GM23338 (cell line): Measurements from ENCODE around the gene CASP8. TPM values are rescaled to one million over a fixed set of nuclear protein-coding genes. Genes with fewer than 3 reads are reported as not detected.
A peak's percentile ranks its signal among the peaks of the same experiment; 100 is the strongest.

Experiments
- ATAC-seq: fragments of 200-7000 bp; cut with Tn5 transposase; 3 replicates; pipeline ENCODE4 v1.9.1; 2020
- DNase-seq: peaks from one replicate; pipeline ENCODE4 v3.0.0-alpha.2; 2015; ENCODE audit warnings: low spot score
- H2AFZ ChIP-seq: fragments of 200-600 bp; sonication (generic); 2 replicates; pipeline ENCODE4 v1.8.0; 2016; ENCODE audit warnings: antibody characterized with exemption, mild to moderate bottlenecking, moderate library complexity
- H3F3A ChIP-seq: fragments of 200-600 bp; sonication (generic); replicated peaks from 2 replicates; pipeline ENCODE4 v1.8.0; 2017; ENCODE audit warnings: antibody characterized with exemption, mixed run types, low read depth
- H3K27ac ChIP-seq: fragments of 200-600 bp; sonication (generic); 2 replicates; pipeline ENCODE4 v1.6.1; 2016; ENCODE audit warnings: low read depth
- H3K27me3 ChIP-seq: fragments of 200-600 bp; sonication (generic); 2 replicates; pipeline ENCODE4 v1.8.0; 2016; ENCODE audit warnings: mild to moderate bottlenecking, mixed run types, moderate library complexity; ENCODE audit not compliant: insufficient read depth
- H3K36me3 ChIP-seq: fragments of 200-600 bp; sonication (generic); 2 replicates; pipeline ENCODE4 v1.8.0; 2016; ENCODE audit warnings: mild to moderate bottlenecking; ENCODE audit not compliant: insufficient read depth
- H3K4me1 ChIP-seq: fragments of 200-600 bp; sonication (generic); 2 replicates; pipeline ENCODE4 v1.8.0; 2016; ENCODE audit warnings: mild to moderate bottlenecking, moderate library complexity; ENCODE audit not compliant: insufficient read depth
- H3K4me2 ChIP-seq: fragments of 200-600 bp; sonication (generic); 2 replicates; pipeline ENCODE4 v1.7.1; 2017; ENCODE audit warnings: mixed run types
- H3K4me3 ChIP-seq: fragments of 200-600 bp; sonication (generic); 2 replicates; pipeline ENCODE4 v1.6.1; 2016; ENCODE audit warnings: mixed run types
- H3K79me2 ChIP-seq: fragments of 200-600 bp; sonication (generic); replicated peaks from 2 replicates; pipeline ENCODE4 v1.8.0; 2017; ENCODE audit warnings: mild to moderate bottlenecking; ENCODE audit not compliant: insufficient read depth
- H3K9me2 ChIP-seq: fragments of 200-600 bp; sonication (generic); 2 replicates; pipeline ENCODE4 v1.8.0; 2017; ENCODE audit not compliant: insufficient read depth
- H4K20me1 ChIP-seq: fragments of 200-600 bp; sonication (generic); replicated peaks from 2 replicates; pipeline ENCODE4 v1.8.0; 2017; ENCODE audit warnings: mild to moderate bottlenecking; ENCODE audit not compliant: insufficient read depth
- H3K27ac Mint-ChIP-seq: 2 replicates; pipeline ENCODE4 v1.8.0; 2020; ENCODE audit warnings: inconsistent platforms, mild to moderate bottlenecking, moderate library complexity, mixed read lengths
- H3K27me3 Mint-ChIP-seq: 3 replicates; pipeline ENCODE4 v1.8.0; 2022; ENCODE audit warnings: low read depth, mild to moderate bottlenecking, moderate library complexity, mixed read lengths, inconsistent platforms; ENCODE audit not compliant: insufficient read depth, poor library complexity
- H3K36me3 Mint-ChIP-seq: 3 replicates; pipeline ENCODE4 v1.8.0; 2021; ENCODE audit warnings: low read depth, mild to moderate bottlenecking, inconsistent platforms, moderate library complexity, mixed read lengths
- H3K4me1 Mint-ChIP-seq: 3 replicates; pipeline ENCODE4 v1.8.0; 2020; ENCODE audit warnings: mild to moderate bottlenecking, inconsistent platforms, mixed read lengths
- H3K4me3 Mint-ChIP-seq: 3 replicates; pipeline ENCODE4 v1.8.0; 2021; ENCODE audit warnings: moderate library complexity, mild to moderate bottlenecking, inconsistent platforms, mixed read lengths
- H3K9me3 Mint-ChIP-seq: 3 replicates; pipeline ENCODE4 v1.8.0; 2020; ENCODE audit warnings: moderate library complexity, mild to moderate bottlenecking, inconsistent platforms, mixed read lengths
- CREB1 ChIP-seq: fragments of 250-450 bp; sonication (Bioruptor Pico); IDR thresholded peaks from 2 replicates; pipeline ENCODE4 v1.5.0; 2020; ENCODE audit warnings: low read depth, mild to moderate bottlenecking, moderate library complexity
- ETS1 ChIP-seq: IDR thresholded peaks from 2 replicates; pipeline ENCODE4 v1.6.1; 2016; ENCODE audit warnings: antibody characterized with exemption
- EZH2 ChIP-seq: fragments of 200-600 bp; sonication (generic); IDR thresholded peaks from one replicate; pipeline ENCODE4 v1.8.0; 2017; ENCODE audit warnings: antibody characterized with exemption, mild to moderate bottlenecking, low read depth; ENCODE audit not compliant: unreplicated experiment
- EZH2phosphoT487 ChIP-seq: fragments of 200-600 bp; sonication (generic); IDR thresholded peaks from one replicate; pipeline ENCODE4 v1.8.1; 2018; ENCODE audit warnings: antibody characterized with exemption; ENCODE audit not compliant: unreplicated experiment
- JUNB ChIP-seq: IDR thresholded peaks from one replicate; pipeline ENCODE4 v1.6.1; 2016; ENCODE audit warnings: antibody characterized with exemption; ENCODE audit not compliant: unreplicated experiment
- NANOG ChIP-seq: IDR thresholded peaks from 2 replicates; pipeline ENCODE4 v1.6.1; 2016; ENCODE audit warnings: antibody characterized with exemption, borderline replicate concordance
- POLR2AphosphoS5 ChIP-seq: IDR thresholded peaks from 2 replicates; pipeline ENCODE4 v1.6.1; 2016; ENCODE audit warnings: antibody characterized with exemption, low read depth
- STAT1 ChIP-seq: IDR thresholded peaks from one replicate; pipeline ENCODE4 v1.6.1; 2016; ENCODE audit warnings: antibody characterized with exemption; ENCODE audit not compliant: unreplicated experiment
- ZNF114 ChIP-seq: fragments of 250-450 bp; sonication (Bioruptor Pico); IDR thresholded peaks from 2 replicates; pipeline ENCODE4 v1.5.0; 2020; ENCODE audit warnings: mild to moderate bottlenecking, moderate library complexity
- polyA plus RNA-seq: library from polyadenylated mRNA; unstranded; fragments of >200 nt; fragmentation: Nextera tagmentation; extraction: Ambion mirVana; gene quantifications from 2 replicates; pipeline ENCODE4 v1.2.1, GENCODE V29; 2016
- total RNA-seq: library from RNA; depleted of rRNA; stranded (reverse); fragments of >200 nt; shearing (Covaris generic); gene quantifications from 2 replicates; pipeline ENCODE4 v1.2.3, GENCODE V29; 2014
- TF ChIP-seq, protein P1 (sequence below), 2 experiments: fragments of 200-600 bp in 1 of 2; sonication (generic) in 1 of 2; conservative IDR thresholded peaks; 2 replicates each; pipeline versions ENCODE4 v1.5.1 to v1.6.1; 2016 to 2017; ENCODE audit warnings: antibody characterized with exemption in 2 of 2, low read depth in 2 of 2, mild to moderate bottlenecking in 2 of 2, moderate library complexity in 1 of 2

The CASP8 gene
- total and polyA plus RNA-seq, 2 experiments from 2014 or later, result 2.3 to 3.6 TPM

DNA sequence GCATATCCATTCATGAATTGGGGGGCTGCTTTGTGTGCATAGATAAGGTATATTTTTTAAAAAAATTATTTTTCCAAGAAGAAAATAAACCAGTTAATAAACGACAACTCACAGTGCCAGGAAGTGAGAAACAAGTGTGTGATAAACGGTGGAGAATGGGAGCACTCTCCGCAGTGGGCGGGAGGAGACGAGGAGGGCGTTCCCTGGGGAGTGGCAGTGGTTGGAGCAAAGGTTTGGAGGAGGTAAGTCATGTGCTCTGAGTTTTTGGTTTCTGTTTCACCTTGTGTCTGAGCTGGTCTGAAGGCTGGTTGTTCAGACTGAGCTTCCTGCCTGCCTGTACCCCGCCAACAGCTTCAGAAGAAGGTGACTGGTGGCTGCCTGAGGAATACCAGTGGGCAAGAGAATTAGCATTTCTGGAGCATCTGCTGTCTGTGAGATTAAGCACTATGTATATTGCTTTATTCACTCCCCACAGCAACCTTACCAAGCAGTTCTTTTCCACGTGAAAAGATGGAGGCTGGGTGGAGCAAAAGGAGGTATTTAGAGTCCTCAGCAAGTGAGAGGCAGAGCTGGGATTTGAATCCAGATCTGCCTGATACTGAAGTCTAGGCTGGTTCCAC, 27.0 kb upstream of the CASP8 start:
- peak; percentile 77 for DNase-seq
- peak overlapping the region; percentile 38 for H3K4me3 ChIP-seq
- no peak overlapping the region for H3K27ac Mint-ChIP-seq

DNA sequence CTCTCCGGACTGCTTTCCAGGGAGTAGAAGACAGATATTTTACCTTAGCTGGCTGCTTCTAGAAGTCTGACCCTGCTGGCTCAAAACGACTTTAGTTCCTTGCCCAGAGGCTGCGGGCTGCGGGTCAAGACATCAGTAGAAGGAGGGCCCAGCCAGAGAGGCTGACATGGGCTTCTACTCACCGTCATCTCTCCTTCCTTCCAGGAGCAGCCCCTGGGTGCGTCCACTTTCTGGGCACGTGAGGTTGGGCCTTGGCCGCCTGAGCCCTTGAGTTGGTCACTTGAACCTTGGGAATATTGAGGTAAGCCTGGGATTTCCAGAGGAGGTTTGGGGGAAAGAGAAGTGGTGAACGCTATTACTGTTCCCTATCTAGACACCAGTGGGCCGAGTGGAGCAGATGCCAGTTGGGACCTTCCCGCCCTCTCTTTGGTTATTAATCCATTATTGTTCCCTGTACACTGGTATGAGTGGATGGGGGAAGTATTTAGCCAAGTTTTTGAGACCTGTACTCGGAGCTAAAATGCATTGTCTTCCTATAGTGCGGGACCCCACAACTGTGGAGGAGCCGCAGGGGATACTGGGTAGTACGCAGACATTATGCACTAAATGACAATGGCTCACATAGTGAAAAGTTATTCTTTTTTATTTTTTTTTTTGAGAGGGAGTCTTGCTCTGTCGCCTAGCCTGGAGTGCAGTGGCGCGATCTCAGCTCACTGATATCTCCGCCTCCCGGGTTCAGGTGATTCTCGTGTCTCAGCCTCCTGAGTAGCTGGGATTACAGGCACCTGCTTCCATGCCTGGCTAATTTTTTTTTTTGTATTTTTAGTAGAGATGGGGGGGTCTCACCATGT, 26.3 kb upstream of the CASP8 start:
- H3K4me2 ChIP-seq, result peak overlapping the region; percentile 24; the same call in 1 of the 2 replicates
- peaks cover 12% of the 10 kb centered on the region for H3K4me1 Mint-ChIP-seq

More for the DNA sequence above, 27.0 kb upstream of the CASP8 start:
- peaks cover 4% of the 10 kb centered on the region for H3K27me3 Mint-ChIP-seq
- peak overlapping the region; percentile 60; the same call in 1 of the 2 replicates for H2AFZ ChIP-seq
- peaks cover 12% of the 10 kb centered on the region for H3K4me1 Mint-ChIP-seq
- H3K36me3 Mint-ChIP-seq, result 0 out of 3 replicates have a peak, but pooled peaks cover 3% of the 10 kb centered on the region
- H3K27me3 ChIP-seq, result no peaks in the 10 kb centered on the region
- peak; percentile 85 for ATAC-seq
- no peaks in the 10 kb centered on the region for H3K79me2 ChIP-seq
- H4K20me1 ChIP-seq, result no peaks in the 10 kb centered on the region
- no peaks in the 10 kb centered on the region; the same call in 2 of the 3 replicates for H3K9me3 Mint-ChIP-seq
- no peaks in the 10 kb centered on the region for H3K4me1 ChIP-seq
- peak overlapping the region; percentile 64 for H3K4me3 Mint-ChIP-seq
- H3K9me2 ChIP-seq, result no peaks in the 10 kb centered on the region
- no peaks in the 10 kb centered on the region for H3K36me3 ChIP-seq
- no peaks in the 10 kb centered on the region for H3F3A ChIP-seq
- no peak overlapping the region for H3K27ac ChIP-seq
- TF ChIP-seq EZH2, result no peak
- no peak for TF ChIP-seq CREB1 (CRISPR knock-in tag)
- 0 out of 2 replicates have a peak, but pooled peaks have one; percentile 17 for TF ChIP-seq POLR2AphosphoS5
- H3K4me2 ChIP-seq, result peak overlapping the region; percentile 24; the same call in 1 of the 2 replicates

More for the DNA sequence above, 26.3 kb upstream of the CASP8 start:
- Histone ChIP-seq H3F3A (no peaks in the 10 kb centered on the region), H4K20me1 (no peaks in the 10 kb centered on the region), H3K4me3 (peak overlapping the region; percentile 38), H3K4me1 (no peaks in the 10 kb centered on the region), H2AFZ (peak overlapping the region; percentile 60; the same call in 1 of the 2 replicates), H3K27ac (no peak overlapping the region), H3K79me2 (no peaks in the 10 kb centered on the region), H3K9me2 (no peaks in the 10 kb centered on the region), H3K36me3 (no peaks in the 10 kb centered on the region), H3K27me3 (no peaks in the 10 kb centered on the region)
- Mint-ChIP-seq H3K36me3 (0 out of 3 replicates have a peak, but pooled peaks cover 3% of the 10 kb centered on the region), H3K27me3 (peaks cover 4% of the 10 kb centered on the region), H3K4me3 (peak overlapping the region; percentile 64), H3K27ac (no peak overlapping the region), H3K9me3 (no peaks in the 10 kb centered on the region; the same call in 2 of the 3 replicates)
- DNase-seq, result no peak
- ATAC-seq, result no peak
- TF ChIP-seq, protein P1, sequence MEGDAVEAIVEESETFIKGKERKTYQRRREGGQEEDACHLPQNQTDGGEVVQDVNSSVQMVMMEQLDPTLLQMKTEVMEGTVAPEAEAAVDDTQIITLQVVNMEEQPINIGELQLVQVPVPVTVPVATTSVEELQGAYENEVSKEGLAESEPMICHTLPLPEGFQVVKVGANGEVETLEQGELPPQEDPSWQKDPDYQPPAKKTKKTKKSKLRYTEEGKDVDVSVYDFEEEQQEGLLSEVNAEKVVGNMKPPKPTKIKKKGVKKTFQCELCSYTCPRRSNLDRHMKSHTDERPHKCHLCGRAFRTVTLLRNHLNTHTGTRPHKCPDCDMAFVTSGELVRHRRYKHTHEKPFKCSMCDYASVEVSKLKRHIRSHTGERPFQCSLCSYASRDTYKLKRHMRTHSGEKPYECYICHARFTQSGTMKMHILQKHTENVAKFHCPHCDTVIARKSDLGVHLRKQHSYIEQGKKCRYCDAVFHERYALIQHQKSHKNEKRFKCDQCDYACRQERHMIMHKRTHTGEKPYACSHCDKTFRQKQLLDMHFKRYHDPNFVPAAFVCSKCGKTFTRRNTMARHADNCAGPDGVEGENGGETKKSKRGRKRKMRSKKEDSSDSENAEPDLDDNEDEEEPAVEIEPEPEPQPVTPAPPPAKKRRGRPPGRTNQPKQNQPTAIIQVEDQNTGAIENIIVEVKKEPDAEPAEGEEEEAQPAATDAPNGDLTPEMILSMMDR (conservative IDR thresholded peaks at IDR 0.05; ENCODE audit: low read depth in 2 of 2), result no peak
- TF ChIP-seq ETS1, result no peak
- TF ChIP-seq ZNF114 (CRISPR knock-in tag), result no peak
- TF ChIP-seq NANOG, result no peak
- TF ChIP-seq EZH2, result no peak
- TF ChIP-seq POLR2AphosphoS5, result no peak
- TF ChIP-seq CREB1 (CRISPR knock-in tag), result no peak
- no peak for TF ChIP-seq STAT1
- TF ChIP-seq JUNB, result no peak
- TF ChIP-seq EZH2phosphoT487, result no peak
